ENCODE measurements around the gene ARL16.
"Not testable (repeated sequence)": the region's sequence is repeated elsewhere in the genome, so short reads cannot be mapped to it uniquely, and the experiment has no call there.

Gene ARL16

DNA sequence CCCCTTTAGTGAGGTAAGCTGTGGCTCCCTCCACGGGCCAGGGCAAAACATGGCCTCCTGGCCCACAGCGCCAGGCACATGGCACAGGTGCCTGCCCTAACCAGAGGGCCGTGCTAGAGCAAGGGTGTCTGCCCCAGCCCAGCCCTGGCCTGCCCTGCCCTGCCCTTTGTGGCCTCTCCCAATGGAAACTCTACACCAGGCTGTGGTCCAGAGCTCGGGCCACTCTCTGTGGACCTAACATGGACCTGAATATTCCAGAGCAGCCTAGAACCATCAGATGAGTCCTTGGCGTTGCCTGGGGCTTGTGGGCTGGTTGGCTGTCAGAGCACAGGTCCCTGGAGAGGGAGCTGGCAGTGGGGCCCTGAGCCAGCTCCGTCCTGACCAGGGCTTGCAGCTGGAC, 11.6 kb upstream of the ARL16 start:
- DNase-seq: no peak

DNA sequence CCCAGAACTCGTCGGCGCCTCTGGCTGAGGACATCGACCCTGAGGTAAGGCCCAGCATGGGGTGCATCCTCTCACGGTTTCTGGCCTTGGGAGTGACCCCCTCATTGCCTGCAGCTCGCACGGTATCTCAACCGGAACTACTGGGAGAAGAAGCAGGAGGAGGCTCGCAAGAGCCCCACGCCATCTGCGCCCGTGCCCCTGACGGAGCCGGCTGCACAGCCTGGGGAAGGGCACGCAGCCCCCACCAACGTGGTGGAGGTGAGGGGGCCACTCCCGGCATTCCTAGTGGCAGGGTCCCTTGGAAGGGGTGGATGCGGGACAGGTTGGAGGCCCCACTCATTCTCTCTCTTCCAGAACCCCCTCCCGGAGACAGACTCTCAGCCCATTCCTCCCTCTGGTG, 11.2 kb upstream of the ARL16 start:
- no peak for DNase-seq

DNA sequence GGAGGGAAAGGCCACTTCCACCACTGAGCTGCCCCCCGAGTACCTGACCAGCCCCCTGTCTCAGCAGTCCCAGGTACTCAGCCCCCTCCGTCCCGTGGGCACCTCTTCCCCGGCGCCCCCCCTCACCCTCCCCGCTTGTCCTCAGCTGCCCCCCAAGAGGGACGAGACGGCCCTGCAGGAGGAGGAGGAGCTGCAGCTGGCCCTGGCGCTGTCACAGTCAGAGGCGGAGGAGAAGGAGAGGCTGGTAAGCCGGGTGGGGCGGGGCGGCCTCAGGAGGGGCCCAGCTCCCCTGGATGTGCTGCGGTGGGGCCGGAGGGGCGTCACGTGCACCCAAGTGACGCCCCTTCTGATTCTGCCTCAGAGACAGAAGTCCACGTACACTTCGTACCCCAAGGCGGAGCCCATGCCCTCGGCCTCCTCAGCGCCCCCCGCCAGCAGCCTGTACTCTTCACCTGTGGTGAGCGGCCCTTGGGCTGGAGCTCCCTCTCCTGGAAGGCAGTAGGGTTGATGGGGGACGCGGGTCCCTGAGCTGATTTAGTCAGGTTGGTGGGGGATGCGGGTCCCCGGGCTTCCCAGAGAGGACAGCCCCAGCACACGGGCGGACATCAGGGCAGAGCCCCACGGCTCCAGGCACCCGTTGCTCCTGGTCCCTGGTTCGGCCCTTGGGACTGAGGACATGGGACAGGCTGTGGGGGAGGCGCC, 10.1 kb upstream of the ARL16 start:
- no peak for DNase-seq

DNA sequence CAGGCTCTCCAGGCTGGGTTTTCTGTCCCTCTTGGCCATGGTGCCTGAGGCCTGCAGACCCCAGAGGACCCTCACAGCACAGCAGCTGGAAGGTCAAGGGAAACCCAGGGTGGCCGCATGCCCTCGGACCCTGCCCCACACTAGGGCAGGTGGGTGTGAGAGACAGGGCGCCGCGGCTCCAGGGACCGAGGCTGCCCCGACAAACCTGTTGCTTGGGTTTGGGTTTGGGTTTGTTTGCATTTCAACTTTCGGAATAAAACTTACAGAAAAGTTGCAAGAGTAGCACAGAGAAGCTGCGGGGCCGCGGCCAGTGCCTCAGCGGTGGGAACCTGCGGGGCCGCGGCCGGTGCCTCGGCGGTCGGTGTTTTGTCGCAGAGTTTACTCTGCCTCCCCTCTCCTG, 8.0 kb upstream of the ARL16 start:
- no peak for DNase-seq

DNA sequence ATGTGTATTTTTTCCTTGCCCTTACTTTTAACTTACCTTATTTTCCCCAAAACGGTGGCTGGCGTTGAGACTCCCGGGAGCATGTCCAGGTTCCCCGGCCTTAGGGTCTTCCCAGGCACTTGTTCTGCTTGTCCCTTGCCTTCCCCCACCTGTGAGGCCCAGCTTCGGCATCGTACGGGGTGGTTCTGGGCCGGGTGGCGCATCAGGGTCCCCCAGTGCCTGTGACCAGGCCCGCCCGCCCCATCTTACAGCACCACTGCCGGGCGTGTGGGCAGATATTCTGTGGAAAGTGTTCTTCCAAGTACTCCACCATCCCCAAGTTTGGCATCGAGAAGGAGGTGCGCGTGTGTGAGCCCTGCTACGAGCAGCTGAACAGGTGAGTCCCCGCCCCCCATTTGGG, 7.6 kb upstream of the ARL16 start:
- DNase-seq: no peak

DNA sequence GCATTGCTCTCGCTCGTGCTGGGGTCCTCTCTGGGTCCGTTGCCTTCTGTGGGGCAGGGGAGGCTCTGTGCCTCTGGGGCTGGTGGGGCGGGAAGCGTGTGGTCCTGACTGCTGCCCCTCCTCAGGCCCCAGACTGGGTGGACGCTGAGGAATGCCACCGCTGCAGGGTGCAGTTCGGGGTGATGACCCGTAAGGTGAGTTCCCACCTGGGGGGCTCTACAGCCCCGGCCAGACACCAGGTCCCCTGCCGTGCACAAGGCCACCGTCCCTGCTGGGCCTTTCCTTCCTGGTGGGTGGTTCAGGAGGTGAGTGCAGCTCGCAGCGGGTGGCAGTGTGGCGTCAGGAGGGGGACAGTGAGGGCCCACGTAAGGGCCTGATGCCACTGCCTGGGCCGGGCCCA, 7.0 kb upstream of the ARL16 start:
- no peak for DNase-seq

DNA sequence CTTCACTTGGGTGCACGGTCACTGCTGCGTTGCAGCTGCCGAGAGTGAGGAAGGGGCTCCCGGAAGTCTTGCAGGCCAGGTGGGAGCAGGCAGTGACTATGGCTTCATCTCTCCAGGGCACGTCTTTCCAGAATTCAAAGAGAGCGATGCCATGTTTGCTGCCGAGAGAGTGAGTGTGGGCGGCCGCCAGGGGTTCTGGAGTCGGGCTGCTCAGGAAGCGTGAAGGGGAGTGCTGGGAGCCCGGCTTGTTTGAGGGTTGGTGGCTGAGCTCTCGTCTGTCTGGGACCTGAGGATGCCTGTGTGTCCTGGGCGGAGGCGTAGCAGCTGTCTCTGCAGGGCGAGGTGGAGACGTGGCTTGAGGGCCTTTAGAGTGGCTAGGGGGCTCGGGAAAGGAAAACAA, 6.5 kb upstream of the ARL16 start:
- no peak for DNase-seq

DNA sequence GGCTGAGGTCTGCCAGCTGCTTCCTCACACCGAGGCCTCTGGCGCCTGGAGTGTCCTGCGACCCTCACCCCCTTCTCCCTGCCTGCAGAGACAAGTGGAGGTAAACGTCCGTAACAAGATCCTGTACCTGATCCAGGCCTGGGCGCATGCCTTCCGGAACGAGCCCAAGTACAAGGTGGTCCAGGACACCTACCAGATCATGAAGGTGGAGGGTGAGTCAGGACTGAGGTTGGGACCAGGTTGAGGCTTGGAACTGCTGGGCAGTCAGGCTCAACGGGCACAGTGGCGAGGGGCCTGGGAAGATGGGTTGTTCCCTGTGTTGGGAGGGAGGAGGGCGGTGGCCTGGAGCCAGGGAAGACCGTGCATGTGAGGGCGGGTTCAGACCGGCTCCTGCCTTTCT, 5.0 kb upstream of the ARL16 start:
- DNase-seq: no peak

DNA sequence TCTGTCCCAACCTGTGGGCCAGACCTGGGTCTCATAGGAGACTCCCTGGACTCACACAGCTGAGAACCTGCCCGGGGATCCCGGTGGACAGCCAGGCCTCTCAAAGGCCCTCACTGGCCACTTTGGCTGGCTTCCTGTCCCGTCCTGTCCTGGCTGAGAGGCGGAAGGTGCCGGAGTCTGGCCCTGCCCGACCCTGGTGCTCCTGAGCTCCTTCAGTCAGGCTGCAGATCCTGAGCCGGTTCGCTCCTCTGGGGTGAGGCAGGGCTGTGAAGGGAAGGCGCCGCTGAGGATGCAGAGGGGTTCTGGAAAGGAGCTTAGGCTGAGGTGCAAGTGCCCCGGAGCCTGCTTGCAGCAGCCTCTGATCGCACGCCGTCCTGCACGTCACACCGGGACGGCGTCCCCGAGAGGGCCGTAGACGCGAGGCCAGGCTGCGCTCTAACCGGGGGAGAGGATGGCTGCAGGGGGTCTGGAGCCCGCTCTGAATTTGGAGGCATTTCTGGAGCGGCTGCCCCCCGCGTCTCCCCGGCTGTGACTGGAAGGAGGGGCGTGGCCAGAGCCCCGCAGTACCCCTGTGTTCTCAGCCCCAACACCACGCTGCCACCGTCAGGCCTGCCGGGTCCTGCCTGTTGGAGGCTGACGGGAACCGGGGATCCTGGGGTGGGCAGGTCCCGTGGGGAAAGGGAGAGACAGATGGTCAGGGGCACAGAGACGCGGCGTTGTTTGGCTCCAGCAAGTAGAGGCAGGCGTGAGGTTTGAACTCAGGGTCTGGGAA, 4.4 kb upstream of the ARL16 start:
- no peak for DNase-seq

DNA sequence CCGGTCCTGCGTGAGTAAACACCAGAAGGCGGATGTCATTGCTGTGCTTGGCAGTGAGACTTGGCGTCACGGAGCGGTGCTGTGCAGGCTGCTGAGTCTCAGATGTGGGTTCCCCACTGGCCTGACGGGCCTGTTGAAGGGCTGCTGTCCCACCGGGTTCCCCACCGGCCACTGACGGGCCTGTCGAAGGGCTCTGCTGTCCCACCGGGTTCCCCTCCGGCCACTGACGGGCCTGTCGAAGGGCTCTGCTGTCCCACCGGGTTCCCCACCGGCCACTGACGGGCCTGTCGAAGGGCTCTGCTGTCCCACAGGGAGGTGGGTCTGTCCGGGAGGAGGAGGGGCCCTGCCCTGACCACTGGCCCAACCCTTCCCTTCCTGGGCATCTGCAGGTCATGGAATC, 3.0 kb upstream of the ARL16 start:
- no peak for DNase-seq

DNA sequence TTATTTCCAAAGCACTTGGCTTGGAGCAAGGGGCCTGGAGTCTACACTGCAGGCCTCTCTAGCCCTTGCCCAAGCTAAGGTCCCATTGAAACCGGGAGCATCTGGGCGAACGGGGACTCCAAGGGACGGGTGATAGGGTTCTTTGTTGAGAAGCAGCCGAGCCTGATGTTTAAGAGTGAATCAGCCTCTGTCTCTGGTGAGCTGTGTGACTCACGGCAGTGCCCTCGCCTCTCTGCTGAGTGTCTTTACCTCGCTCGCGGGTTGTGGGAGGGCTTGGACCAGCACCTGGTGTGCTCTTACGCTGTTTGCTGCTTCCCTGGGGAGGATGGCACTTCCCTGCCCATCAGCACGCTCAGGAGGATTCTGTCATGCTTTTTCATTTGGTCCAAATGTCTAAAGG, 1.5 kb upstream of the ARL16 start:
- no peak for DNase-seq

DNA sequence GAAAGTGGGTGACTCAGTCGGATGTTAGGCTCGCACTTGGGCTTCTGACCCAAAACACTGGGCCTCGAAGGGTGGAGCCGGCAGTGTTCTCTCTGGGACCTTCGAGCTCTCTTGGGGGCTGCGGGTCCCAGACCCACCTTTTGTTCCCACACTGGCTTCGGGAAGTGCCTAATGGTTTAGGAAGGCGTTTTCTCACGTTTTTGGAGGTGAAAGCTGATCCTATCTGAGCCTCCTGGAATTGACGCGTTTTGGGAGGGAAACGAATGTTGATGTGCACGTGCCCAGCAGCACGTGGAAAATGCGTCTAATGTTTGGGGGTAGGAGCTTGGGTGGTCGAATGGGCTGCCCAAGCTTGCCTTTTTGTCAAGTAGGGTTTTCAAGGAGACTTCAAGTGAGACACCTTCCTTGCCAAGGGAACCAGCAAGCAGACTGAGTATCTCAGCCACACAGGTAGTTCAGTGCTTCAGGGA, 880 bp upstream of the ARL16 start:
- no peak for DNase-seq

DNA sequence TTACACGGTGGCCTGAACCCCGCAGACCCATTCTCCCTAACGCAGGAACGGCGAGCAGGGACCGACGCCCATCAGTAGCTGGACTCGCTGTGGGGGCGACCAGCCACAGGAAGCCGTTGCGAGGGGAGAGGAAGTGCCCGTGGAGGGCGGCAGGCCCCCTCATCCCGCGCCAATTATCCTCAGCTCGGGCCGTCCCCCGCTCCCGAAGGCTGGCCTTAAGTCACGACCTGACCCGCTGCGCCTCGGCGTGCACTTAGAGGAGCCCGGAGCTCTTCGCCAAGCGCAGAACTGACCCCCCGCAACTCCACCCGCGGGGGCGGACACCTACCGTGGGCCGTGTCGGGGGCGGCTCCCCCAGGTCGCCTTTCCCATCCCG, 401 bp downstream of the ARL16 start:
- no peak for DNase-seq

DNA sequence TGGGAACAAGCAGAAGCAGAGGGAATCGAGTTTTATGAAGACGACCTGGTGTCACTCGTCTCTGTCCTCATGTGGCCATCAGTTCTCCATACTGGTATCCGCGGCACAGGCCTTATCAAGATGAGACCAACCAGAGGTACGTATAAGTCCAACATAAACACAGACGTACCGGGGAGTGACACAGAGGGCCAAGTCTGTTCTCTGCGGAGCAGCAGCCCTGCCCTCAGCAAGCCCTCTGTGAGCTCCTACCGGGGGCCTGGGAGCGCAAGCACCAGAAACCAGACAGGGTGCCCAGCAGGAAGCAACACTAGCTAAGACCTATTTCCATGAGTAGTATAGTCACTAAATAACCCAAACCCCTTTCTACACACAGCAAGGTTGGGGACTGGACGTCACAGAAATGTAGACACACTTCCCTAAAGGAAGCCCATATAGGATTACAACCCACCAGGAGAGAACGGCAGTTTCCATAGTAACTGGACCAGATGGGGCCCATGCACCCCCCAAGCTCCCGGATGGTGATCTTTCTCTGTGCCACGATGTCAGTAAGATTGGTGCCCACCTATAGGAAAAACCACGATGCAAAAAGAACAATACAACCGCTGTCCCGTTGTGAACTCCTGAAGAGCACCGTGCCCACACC, 911 bp downstream of the ARL16 start:
- no peak for DNase-seq

DNA sequence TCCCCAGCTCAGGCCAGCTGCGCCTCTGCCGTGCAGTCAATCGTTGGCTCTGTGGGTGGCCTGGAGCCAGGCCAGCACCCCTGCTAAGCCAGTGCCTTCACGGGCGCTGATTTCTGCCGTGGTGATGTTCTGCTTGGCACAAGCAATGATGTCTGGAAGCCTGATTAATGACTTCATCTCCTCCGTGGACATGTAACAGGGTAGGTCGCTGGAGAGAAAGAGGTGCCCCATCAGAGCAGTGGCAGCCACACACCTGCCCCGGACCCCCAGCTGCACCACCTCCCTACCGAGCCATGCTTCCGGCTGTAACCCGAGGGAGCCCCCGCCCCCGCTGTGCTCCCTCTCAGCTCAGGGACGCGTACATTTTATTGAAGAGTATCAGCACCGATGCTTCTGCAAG, 1.9 kb downstream of the ARL16 start:
- DNase-seq: no peak

DNA sequence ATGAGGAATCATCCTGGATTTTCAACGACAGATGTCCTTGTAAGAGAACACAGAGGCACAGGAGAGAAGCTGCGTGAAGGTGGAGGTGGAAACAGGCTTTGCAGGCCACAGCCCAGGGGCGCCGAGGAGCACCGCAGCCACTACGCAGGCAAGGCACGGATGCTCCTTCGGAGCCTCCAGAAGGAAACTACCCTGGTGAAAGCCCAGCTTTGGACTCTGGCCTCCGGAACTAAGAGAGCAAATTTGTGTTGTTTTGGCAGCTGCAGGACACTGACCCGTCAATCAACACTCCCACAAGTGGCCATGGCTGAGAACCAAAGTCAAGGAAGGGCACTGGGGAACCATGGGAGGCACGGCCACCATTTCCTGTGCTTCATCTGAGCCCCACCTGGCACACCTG, 3.4 kb downstream of the ARL16 start:
- DNase-seq: no peak

DNA sequence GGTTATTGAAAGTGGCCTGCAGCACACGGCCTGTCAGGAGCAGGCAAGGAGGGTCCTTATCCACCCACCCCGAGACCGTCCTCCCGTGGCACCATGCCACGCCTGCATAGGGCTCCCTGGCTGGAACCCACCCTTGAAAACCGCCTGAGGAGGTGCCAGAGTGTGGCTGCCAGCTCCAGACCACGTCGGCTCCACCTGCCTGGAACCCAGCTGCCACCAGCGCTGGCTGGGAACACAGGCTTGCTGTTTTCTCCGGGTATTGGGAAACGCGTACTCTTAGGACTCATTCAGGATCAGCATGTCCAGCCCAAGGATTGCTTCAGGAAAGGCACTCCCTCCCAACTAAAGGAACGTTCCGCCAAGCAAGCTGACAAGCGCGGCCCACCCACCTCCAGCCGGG, 6.7 kb downstream of the ARL16 start:
- DNase-seq: no peak

DNA sequence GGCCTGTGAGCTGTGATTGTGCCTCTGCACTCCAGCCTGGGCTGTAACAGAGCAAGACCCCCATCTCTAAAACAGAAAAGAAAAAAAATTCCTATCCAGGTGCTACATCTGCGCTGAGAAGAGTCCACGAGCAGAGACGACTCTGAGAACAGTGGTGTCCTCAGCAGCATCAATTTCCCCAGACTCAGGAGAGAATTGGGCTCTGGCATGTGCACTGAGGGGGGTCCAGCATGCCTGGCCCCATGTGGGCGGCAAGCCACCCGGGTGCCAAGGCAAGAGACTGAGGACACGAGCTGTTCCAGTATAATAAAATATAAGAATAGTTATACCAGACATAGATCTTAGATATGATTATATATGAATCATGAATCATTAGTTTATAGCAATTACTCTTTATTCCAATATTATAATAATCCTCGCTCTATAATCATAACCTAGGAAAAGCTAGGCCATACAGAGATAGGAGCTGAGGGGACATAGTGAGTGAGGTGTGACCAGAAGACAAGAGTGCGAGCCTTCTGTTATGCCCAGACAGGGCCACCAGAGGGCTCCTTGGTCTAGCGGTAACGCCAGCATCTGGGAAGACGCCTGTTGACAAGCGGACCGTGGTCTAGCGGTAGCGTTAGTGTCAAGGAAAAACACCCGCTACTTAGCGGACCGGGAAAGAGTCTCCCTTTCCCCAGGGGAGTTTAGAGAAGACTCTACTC, 7.9 kb downstream of the ARL16 start:
- not testable (repeated sequence) for DNase-seq

DNA sequence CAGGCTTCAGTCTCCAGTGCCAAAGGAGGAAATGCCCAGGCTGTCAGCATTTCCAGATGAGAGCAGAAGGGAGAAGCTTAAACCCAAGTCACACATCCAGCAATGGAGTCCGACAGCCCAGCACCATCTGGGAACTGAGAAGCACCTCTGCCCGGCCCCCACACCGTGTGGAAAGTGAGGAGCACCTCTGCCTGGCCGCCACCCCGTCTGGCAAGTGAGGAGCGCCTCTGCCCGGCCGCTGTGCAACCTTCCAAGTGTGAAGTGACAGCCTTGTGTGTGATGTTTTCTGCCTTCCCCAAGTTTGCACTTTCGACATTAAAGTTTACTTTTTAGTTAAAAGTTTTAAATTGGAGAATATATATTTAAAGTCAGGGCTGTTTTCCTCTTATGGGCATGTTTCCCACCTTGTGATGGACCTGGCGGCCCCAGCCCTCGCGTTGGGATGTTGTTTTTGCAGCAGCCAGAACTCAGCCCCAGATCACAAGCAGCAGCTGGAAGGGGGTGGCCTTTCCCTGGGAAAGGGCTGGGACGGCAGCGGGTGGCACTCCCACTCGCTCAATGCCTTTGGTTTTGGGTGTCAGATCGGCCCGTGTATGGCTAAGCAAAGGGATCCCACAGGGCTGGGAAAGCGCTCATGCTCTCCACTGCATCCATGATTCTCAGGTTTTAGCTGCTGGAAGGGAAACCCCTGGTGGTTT, 9.9 kb downstream of the ARL16 start:
- no peak for DNase-seq

DNA sequence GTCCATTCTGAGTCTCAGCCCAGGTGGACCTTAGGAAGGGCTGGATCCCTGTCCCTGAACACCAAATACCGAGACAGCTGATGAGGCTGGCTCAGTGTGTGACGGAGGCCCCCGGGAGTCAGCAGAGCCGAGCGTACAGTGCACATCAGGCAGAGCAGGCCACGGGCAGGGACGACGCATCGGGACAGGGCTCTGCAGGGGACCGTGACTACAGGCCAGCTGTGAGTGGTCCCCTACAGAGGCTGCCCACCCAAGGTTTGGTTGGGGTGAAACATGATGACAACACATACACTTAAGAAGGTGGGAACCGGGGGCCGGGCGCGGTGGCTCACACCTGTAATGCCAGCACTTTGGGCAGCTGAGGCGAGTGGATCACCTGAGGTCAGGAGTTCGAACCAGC, 10.6 kb downstream of the ARL16 start:
- DNase-seq: no peak

DNA sequence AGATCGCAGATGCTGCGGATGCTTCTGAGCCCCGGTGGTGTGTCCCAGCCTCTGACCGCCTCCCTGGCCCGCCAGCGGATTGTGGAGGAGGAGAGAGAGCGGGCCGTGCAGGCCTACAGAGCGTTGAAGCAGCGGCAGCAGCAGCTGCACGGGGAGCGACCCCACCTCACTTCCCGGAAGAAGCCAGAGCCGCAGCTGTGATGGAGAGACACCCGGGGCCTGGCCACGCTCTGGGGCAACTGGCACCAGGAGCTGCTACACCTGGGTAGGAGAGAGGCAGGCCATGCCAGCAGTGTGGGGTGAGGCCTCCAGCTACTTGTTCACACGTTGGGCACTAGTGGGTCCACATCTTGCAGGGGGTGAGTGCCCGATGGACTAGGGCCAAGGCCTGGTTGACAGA, 11.1 kb downstream of the ARL16 start:
- DNase-seq: no peak

DNA sequence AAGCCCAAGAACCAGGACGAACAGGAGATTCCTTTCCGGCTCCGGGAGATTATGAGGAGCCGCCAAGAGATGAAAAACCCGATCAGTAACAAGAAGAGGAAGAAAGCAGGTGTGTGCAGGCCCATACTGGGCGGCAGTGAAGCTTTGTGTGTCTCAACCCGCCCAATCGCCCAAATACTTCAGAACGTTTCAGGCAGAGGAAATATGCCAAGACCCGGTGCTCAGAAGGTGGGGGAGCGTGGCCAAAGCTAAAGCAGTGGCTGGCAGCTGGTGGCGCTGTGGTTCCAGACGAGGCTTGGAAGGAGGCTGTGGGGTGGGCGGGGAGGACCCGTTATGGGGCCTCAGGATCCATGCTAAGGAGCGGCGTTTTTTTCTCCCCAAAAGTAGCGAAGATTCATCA, 15.8 kb downstream of the ARL16 start:
- DNase-seq: no peak

All from GF-D8 (cell line).